KMS-11 (cell line): ENCODE data around the gene SLC4A1AP.
"Not testable (repeated sequence)": the region's sequence is repeated elsewhere in the genome, so short reads cannot be mapped to it uniquely, and the experiment has no call there.

Source experiments
- H2AFZ ChIP-seq: fragments of 200-600 bp; sonication (generic); 2 replicates; pipeline ENCODE4 v1.6.1; 2016; ENCODE audit warnings: antibody characterized with exemption, mixed run types, low read depth
- H3K27ac ChIP-seq: fragments of 200-600 bp; sonication (generic); 2 replicates; pipeline ENCODE4 v1.6.1; 2016; ENCODE audit warnings: mild to moderate bottlenecking, mixed run types
- H3K27me3 ChIP-seq: fragments of 200-600 bp; sonication (generic); 2 replicates; pipeline ENCODE4 v1.6.1; 2017; ENCODE audit warnings: mild to moderate bottlenecking, low read depth, mixed run types, moderate library complexity; ENCODE audit not compliant: insufficient read depth
- H3K36me3 ChIP-seq: fragments of 200-600 bp; sonication (generic); 2 replicates; pipeline ENCODE4 v1.6.1; 2017; ENCODE audit warnings: mild to moderate bottlenecking, mixed run types; ENCODE audit not compliant: insufficient read depth
- H3K4me1 ChIP-seq: fragments of 200-600 bp; sonication (generic); 2 replicates; pipeline ENCODE4 v1.6.1; 2016; ENCODE audit warnings: mild to moderate bottlenecking, low read depth, mixed run types; ENCODE audit not compliant: poor library complexity, severe bottlenecking
- H3K4me2 ChIP-seq: fragments of 200-600 bp; sonication (generic); 2 replicates; pipeline ENCODE4 v1.7.0; 2016; ENCODE audit warnings: mild to moderate bottlenecking, mixed run types
- H3K4me3 ChIP-seq: fragments of 200-600 bp; sonication (generic); IDR thresholded peaks from 2 replicates; pipeline ENCODE4 v1.6.1; 2017; ENCODE audit warnings: low read depth, low read length, mixed read lengths; ENCODE audit not compliant: insufficient read depth
- H3K79me2 ChIP-seq: fragments of 200-600 bp; sonication (generic); 2 replicates; pipeline ENCODE4 v1.6.1; 2016; ENCODE audit warnings: low read depth, mixed run types; ENCODE audit not compliant: insufficient read depth
- H3K9ac ChIP-seq: fragments of 200-600 bp; sonication (generic); 2 replicates; pipeline ENCODE4 v1.6.1; 2016; ENCODE audit warnings: mild to moderate bottlenecking, mixed run types
- H4K20me1 ChIP-seq: fragments of 200-600 bp; sonication (generic); 2 replicates; pipeline ENCODE4 v1.6.1; 2016; ENCODE audit warnings: mild to moderate bottlenecking, mixed run types; ENCODE audit not compliant: insufficient read depth
- TF ChIP-seq, protein P1 (sequence below): fragments of 200-600 bp; sonication (generic); conservative IDR thresholded peaks from 2 replicates; pipeline ENCODE4 v1.6.1; 2017; ENCODE audit warnings: low read depth, mild to moderate bottlenecking, antibody characterized with exemption, low read length, moderate library complexity, mixed read lengths

Gene SLC4A1AP

DNA sequence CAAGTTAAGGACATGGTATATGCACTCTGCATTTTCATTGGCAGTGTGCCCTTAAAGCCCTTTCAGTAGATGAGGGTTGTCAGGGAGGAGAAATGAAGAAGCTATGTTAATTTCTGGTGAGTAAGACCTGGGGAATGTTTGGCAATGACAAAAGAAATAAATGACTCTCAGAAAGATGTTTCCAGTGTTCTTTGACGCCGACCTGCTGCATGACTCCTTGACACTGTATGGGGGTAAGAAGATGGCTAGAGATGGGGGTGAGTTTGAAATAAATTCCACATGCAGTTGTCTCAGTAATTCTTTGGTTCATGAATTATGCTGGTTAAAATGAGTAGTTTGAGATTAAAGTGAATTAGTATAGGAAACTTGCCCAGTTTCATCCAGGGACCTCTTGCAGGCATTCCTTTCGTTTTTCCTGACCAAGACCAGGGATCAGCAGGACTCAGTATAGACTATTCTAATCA, 40.7 kb upstream of the SLC4A1AP start:
- TF ChIP-seq, protein P1, sequence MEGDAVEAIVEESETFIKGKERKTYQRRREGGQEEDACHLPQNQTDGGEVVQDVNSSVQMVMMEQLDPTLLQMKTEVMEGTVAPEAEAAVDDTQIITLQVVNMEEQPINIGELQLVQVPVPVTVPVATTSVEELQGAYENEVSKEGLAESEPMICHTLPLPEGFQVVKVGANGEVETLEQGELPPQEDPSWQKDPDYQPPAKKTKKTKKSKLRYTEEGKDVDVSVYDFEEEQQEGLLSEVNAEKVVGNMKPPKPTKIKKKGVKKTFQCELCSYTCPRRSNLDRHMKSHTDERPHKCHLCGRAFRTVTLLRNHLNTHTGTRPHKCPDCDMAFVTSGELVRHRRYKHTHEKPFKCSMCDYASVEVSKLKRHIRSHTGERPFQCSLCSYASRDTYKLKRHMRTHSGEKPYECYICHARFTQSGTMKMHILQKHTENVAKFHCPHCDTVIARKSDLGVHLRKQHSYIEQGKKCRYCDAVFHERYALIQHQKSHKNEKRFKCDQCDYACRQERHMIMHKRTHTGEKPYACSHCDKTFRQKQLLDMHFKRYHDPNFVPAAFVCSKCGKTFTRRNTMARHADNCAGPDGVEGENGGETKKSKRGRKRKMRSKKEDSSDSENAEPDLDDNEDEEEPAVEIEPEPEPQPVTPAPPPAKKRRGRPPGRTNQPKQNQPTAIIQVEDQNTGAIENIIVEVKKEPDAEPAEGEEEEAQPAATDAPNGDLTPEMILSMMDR = no peak
- no peak overlapping the region for H3K4me2 ChIP-seq
- H3K36me3 ChIP-seq = peaks cover 6% of the 10 kb centered on the region; the same call in 1 of the 2 replicates
- H3K9ac ChIP-seq = no peak overlapping the region
- no peaks in the 10 kb centered on the region for H3K27me3 ChIP-seq
- H2AFZ ChIP-seq = no peak overlapping the region
- H4K20me1 ChIP-seq = no peaks in the 10 kb centered on the region
- peaks cover 6% of the 10 kb centered on the region for H3K4me1 ChIP-seq
- H3K4me3 ChIP-seq = no peak overlapping the region
- no peak overlapping the region for H3K27ac ChIP-seq
- H3K79me2 ChIP-seq = no peaks in the 10 kb centered on the region

DNA sequence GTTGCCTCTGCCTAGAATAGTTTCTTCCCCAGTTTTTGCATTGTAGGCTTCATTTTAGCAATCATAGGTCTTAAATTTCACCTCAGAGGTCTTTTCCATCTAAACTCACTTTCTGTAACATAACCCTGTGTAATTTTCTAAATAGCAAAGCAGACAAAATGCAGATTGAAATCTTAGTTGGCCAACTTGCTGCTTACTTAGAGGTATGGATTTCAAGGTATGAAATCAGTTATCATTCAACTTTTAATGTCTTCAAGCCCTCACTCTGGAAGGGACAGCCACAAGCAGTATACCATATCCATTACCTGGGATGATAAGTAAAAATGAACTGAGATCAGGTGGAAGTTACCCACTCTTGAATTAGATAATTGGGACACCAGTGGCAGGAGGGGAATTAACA, 38.7 kb upstream of the SLC4A1AP start:
- H4K20me1 ChIP-seq = no peaks in the 10 kb centered on the region
- H3K4me2 ChIP-seq = no peak overlapping the region
- no peaks in the 10 kb centered on the region for H3K27me3 ChIP-seq
- H3K27ac ChIP-seq = no peak overlapping the region
- H3K4me3 ChIP-seq = no peak overlapping the region
- no peak overlapping the region for H2AFZ ChIP-seq
- peaks cover 11% of the 10 kb centered on the region; the same call in 1 of the 2 replicates for H3K79me2 ChIP-seq
- H3K9ac ChIP-seq = no peak overlapping the region
- TF ChIP-seq, protein P1 = no peak
- 0 out of 2 replicates have a peak, but pooled peaks cover 4% of the 10 kb centered on the region for H3K36me3 ChIP-seq
- peaks cover 14% of the 10 kb centered on the region for H3K4me1 ChIP-seq

DNA sequence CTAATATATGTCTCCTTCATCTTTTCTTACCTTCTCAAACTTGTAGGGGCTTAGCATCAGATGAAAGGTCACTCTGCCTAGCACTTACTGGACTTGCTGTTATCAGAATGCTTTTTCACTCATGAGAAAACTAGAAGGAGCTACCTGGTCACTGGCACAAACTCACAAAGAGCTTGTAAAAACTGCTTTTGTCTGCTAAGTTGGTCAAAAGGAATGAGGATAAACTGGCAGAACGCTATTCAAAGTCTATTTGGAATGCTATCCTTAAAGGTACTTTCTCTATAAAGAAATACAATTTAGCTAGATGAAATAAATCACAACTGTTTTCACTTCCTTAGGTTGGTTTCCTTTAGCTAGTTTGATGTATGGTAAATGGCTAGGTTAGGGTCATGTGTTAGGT, 37.4 kb upstream of the SLC4A1AP start:
- H2AFZ ChIP-seq, H3K4me2 ChIP-seq, H3K27ac ChIP-seq, H3K9ac ChIP-seq, H3K27me3 ChIP-seq, H4K20me1 ChIP-seq, H3K36me3 ChIP-seq, H3K4me3 ChIP-seq: not testable (repeated sequence)
- Histone ChIP-seq H3K4me1 (peaks cover 19% of the 10 kb centered on the region), H3K79me2 (peaks cover 13% of the 10 kb centered on the region; the same call in 1 of the 2 replicates)

DNA sequence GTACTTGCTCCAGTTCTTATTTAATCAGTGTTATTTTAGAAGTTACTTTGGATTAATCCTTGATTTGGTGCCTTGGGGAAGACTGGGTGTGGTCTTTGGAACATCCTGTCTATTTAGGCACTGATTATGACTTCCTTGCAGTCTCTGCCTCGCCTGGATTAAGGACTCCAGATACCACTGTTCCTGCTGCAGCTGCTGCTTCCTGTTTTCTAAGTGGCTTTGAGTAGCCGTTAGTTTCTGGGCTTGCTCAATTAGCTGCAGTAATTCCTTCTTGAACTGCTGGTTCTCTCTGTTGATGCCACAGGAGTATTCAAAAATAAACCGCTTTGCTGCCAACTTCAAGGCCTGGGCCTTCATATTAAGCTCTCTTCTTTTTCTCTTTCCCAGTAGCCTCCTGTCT, 36.8 kb upstream of the SLC4A1AP start:
- not testable (repeated sequence) for H3K4me3 ChIP-seq, H3K9ac ChIP-seq, H3K27me3 ChIP-seq, H3K4me2 ChIP-seq, H3K27ac ChIP-seq, H2AFZ ChIP-seq, H4K20me1 ChIP-seq, H3K36me3 ChIP-seq
- Histone ChIP-seq H3K4me1 (peaks cover 19% of the 10 kb centered on the region), H3K79me2 (peaks cover 13% of the 10 kb centered on the region; the same call in 1 of the 2 replicates)

DNA sequence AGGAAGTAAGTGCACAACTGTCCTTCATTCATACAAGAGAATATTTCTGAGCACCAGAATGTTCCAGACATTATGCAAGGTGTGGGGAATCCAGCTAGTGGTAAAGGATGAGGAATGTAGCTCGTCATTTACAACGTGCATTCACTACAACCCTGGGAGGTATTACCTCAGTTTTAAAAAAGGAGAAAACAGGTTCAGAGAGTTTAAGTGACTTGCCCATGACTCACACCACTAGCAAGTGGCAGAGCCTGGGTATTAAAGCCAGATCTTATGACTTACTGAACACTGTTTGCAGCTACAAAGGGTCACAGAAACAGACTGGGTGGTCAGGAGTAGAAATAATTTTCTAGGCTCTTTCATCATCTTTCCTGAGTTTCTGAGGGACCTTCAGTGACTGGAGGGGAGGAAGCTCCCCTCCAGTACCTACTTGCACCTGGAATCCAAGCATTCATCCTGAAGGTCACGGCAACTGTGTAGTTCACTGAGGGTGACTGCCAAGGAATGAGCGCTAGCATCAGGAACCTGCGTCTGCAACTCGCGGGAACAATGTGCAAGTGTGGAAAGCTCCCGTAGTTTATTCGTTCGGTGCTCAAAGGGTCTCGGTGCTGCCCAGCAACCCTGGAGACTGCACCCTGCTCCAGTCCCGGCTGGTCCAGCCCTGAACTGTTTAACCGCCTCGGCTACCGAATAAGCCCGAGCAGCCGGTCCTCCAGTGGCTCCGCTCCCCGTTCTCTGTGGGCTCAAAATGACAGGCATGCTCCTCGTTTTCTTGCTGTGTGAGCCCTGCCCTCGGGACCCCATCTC, 35.5 kb upstream of the SLC4A1AP start:
- H3K9ac ChIP-seq = peak overlapping the region; percentile 89
- 0 out of 2 replicates have a peak, but pooled peaks cover 4% of the 10 kb centered on the region for H3K36me3 ChIP-seq
- TF ChIP-seq, protein P1 = no peak
- peaks cover 19% of the 10 kb centered on the region for H3K4me1 ChIP-seq
- H4K20me1 ChIP-seq = no peaks in the 10 kb centered on the region
- peak overlapping the region; percentile 58 for H3K27ac ChIP-seq
- H3K4me3 ChIP-seq = peak overlapping the region; percentile 53
- H2AFZ ChIP-seq = peak overlapping the region; percentile 77
- peaks cover 13% of the 10 kb centered on the region; the same call in 1 of the 2 replicates for H3K79me2 ChIP-seq
- peak overlapping the region; percentile 97 for H3K4me2 ChIP-seq
- H3K27me3 ChIP-seq = no peaks in the 10 kb centered on the region
